Stomach smooth muscle (tissue), 2 donors: ENCODE results near the gene ESRP2.

ENCODE experiments used
- H3K27ac ChIP-seq: one replicate; pipeline ENCODE4 v1.7.0; 2013; ENCODE audit warnings: mild to moderate bottlenecking, low read length, inconsistent platforms
- H3K27me3 ChIP-seq, 2 donors: one replicate each; pipeline ENCODE4 v1.7.0; 2013; ENCODE audit warnings: low read length in 2 of 2; ENCODE audit not compliant: insufficient read depth in 2 of 2, control insufficient read depth in 1 of 2
- H3K36me3 ChIP-seq, 2 donors: one replicate each; pipeline ENCODE4 v1.7.0; 2013; ENCODE audit warnings: low read length in 2 of 2; ENCODE audit not compliant: control insufficient read depth in 2 of 2, insufficient read depth in 2 of 2
- H3K4me1 ChIP-seq: one replicate; pipeline ENCODE4 v1.7.0; 2013; ENCODE audit warnings: low read length; ENCODE audit not compliant: control insufficient read depth, insufficient read depth
- H3K4me3 ChIP-seq, 2 donors: one replicate each; pipeline ENCODE4 v1.7.0; 2013; ENCODE audit warnings: low read length in 2 of 2
- H3K9ac ChIP-seq, 2 donors: one replicate each; pipeline ENCODE4 v1.7.0; 2013; ENCODE audit warnings: low read length in 2 of 2, mild to moderate bottlenecking in 1 of 2
- H3K9me3 ChIP-seq, 2 donors: one replicate each; pipeline ENCODE4 v1.7.0; 2013; ENCODE audit warnings: low read length in 2 of 2; ENCODE audit not compliant: control insufficient read depth in 2 of 2
- donor health status: healthy.
- donor health status: Pancreatic carcinoma.

ESRP2 gene

GRCh38 chr16:68236826-68237242 is 907 bp upstream of the ESRP2 start:
- Histone ChIP-seq H3K4me3 (peak overlapping the region; percentile 84 to 87), H3K9ac (peak overlapping the region; percentile 55 to 76), H3K36me3 (no peaks in the 10 kb centered on the region), H3K27ac (peak overlapping the region; percentile 62), H3K4me1 (peaks cover 31% of the 10 kb centered on the region), H3K9me3 (no peaks in the 10 kb centered on the region), H3K27me3 (no peaks in the 10 kb centered on the region)

- Histone ChIP-seq H3K9ac (peak overlapping the region; percentile 22 to 55), H3K4me3 (peak overlapping the region; percentile 35 to 84), H3K4me1 (peaks cover 31% of the 10 kb centered on the region), H3K27me3 (no peaks in the 10 kb centered on the region), H3K27ac (peak overlapping the region; percentile 62), H3K9me3 (no peaks in the 10 kb centered on the region), H3K36me3 (no peaks in the 10 kb centered on the region)
Measured at GRCh38 chr16:68236137-68236825, 354 bp upstream of the ESRP2 start.

- Histone ChIP-seq H3K4me1 (peaks cover 31% of the 10 kb centered on the region), H3K27me3 (no peaks in the 10 kb centered on the region), H3K9ac (no peak overlapping the region), H3K36me3 (peaks cover 0 to 5% of the 10 kb centered on the region in 2 donors), H3K9me3 (no peaks in the 10 kb centered on the region), H3K4me3 (peak overlapping the region in 1 of 2 donors; percentile 3), H3K27ac (no peak overlapping the region)
Measured at GRCh38 chr16:68235108-68235886, 630 bp downstream of the ESRP2 start.

DNA sequence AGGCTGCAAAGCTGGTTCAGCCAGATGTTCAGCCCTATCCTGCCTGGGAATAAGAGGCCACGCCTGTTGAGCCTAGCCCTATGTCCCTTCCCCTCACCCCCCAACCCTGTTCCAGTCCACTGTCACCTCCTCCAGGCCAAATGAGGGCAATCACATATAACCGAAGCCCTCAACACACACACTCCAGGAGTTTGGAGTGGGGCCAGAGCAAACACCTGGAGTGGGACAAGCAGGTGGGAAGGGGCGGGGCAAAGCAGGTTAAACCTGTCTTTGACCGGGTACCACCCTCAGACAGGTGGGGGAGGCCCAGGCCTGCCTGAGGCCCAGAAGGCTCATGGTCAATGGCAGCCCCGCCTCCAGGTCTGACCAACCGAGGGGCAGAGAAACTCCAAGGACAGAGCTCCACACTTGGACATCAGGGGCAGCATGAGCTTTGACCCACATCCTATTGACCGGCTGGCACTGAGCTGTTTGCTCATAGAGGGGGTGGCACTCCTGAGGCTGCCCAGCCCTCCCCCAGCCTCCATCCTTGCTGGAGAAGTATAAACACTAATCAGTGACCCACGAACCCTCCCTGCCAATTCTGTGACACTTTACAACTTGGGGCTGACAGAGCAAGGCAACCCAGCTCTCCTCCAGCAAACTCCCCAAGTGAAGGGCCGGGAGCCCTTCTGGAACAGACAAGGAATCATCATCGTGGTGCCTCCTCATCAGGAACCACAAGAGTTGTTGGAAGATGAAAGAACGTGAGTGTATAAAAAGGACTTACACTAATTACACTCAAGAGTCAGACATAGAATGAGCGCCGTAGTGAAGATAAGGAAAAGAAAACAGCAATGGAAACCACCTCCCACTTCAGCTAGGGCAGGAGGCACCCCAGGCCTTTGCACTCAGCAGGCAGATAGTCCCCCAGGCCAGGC is 1.5 kb downstream of the ESRP2 start:
- H3K36me3 ChIP-seq = peaks cover 0 to 7% of the 10 kb centered on the region in 2 donors
- no peak overlapping the region for H3K4me3 ChIP-seq
- H3K9ac ChIP-seq = no peak overlapping the region
- peaks cover 31% of the 10 kb centered on the region for H3K4me1 ChIP-seq
- H3K27me3 ChIP-seq = no peaks in the 10 kb centered on the region
- no peaks in the 10 kb centered on the region for H3K9me3 ChIP-seq
- no peak overlapping the region for H3K27ac ChIP-seq

- peaks cover 35% of the 10 kb centered on the region for H3K4me1 ChIP-seq
- H3K9me3 ChIP-seq = no peaks in the 10 kb centered on the region
- peaks cover 0 to 7% of the 10 kb centered on the region in 2 donors for H3K36me3 ChIP-seq
- H3K9ac ChIP-seq = no peak overlapping the region
- no peak overlapping the region for H3K4me3 ChIP-seq
- H3K27ac ChIP-seq = no peak overlapping the region
- H3K27me3 ChIP-seq = no peaks in the 10 kb centered on the region
Measured at GRCh38 chr16:68233835-68234187, 2.1 kb downstream of the ESRP2 start.

DNA sequence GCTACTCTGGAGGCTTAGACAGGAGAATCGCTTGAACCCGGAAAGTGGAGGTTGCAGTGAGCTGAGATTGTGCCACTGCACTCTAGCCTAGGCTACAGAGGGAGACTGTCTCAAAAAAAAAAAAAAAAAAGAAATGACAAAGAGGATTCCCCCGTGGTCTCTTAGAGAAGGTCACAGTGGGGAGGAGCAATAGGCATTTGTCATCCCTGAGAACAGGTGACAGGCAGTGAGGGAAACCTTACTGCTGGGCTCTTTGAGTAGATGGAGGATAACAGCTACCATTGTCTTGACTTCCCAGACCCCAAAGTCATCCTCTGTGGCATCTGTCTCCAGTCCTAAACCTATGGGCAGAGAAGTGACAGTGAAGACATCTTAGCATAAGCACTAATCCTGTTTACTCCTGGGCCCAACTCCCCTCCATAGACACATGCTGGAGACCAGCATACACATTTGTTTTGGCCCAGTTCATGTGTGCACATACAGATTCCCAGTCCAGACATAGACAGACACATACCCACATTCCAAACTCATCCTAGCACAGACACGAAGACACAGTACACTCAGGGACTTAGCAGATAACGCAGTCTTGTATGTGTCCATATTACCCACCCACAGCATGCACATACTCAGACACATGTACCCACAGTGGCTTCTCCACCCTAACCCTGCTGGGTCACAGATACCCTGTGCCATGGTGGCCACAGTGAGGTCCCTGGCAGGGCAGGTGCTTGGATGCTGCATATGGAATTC is 2.7 kb downstream of the ESRP2 start:
- no peak overlapping the region for H3K9ac ChIP-seq
- H3K27me3 ChIP-seq = no peaks in the 10 kb centered on the region
- H3K9me3 ChIP-seq = no peaks in the 10 kb centered on the region
- no peak overlapping the region for H3K27ac ChIP-seq
- H3K4me1 ChIP-seq = peaks cover 32% of the 10 kb centered on the region
- peaks cover 0 to 7% of the 10 kb centered on the region in 2 donors for H3K36me3 ChIP-seq
- H3K4me3 ChIP-seq = no peak overlapping the region

GRCh38 chr16:68232335-68232734 is 3.6 kb downstream of the ESRP2 start:
- H3K9me3 ChIP-seq = no peaks in the 10 kb centered on the region
- H3K27ac ChIP-seq = no peak overlapping the region
- no peak overlapping the region for H3K4me3 ChIP-seq
- H3K36me3 ChIP-seq = peaks cover 0 to 7% of the 10 kb centered on the region in 2 donors
- H3K27me3 ChIP-seq = no peaks in the 10 kb centered on the region
- H3K9ac ChIP-seq = no peak overlapping the region
- peaks cover 29% of the 10 kb centered on the region for H3K4me1 ChIP-seq

DNA sequence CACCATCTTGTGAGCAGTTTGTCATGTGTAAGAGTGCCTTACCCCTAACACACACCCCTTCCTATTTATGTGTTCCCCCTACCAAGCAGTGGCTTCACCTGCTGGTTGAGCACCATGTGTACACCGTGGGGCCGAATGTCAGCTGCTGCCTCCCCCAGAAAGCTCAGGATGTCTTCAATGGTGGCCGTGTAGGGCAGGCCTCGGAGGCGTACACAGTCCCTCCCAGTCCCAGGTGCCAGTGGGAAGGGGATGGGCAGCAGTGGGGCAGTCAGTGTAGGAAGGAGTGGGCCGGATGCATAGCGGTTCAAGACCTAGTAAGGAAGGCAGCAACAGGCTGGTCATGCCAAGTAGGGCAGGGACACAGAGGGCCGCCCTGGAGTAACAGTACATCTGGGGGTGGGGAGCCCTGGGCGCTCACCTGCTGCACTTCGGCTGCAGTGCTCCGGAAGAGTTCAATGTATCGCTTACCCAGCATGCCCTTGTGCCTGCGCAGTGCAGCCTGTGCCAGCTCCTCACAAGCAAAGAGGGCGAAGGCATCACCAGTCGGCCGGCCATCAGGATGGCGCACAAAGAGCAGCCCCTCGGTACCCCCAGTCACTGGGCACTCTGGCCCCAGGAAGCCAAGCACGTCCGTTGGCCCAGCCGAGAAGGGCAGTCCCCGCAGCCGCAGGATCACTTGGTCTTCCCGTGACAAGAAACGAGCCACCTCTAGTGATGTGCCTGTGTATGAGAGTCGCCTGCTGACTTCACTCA is 4.4 kb downstream of the ESRP2 start:
- H3K4me3 ChIP-seq = no peak overlapping the region
- H3K4me1 ChIP-seq = peaks cover 21% of the 10 kb centered on the region
- H3K27me3 ChIP-seq = no peaks in the 10 kb centered on the region
- H3K27ac ChIP-seq = no peak overlapping the region
- no peak overlapping the region for H3K9ac ChIP-seq
- no peaks in the 10 kb centered on the region for H3K9me3 ChIP-seq
- peaks cover 3 to 10% of the 10 kb centered on the region in 2 donors for H3K36me3 ChIP-seq

DNA sequence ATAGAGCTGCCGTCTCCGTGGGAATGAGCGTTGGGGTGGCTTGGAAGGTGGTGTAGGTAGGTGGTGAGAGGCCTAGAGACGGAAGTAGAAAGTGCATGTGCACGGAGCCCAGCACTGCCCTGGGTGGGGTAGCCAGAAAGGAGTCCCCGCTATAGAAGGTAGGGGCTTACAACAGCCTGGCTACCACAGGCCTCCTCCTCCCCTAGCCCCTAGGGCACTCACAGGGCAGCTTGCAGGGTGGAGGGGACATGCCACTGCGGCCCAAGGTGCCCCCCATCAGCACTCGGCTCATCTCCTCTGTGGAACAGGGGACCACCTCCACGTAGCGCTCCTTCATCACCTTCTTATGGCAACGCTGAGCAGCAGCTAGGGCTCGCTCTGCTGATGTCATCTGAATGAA is 5.0 kb downstream of the ESRP2 start:
- Histone ChIP-seq H3K9ac (no peak overlapping the region), H3K9me3 (no peaks in the 10 kb centered on the region), H3K36me3 (peaks cover 7 to 10% of the 10 kb centered on the region in 2 donors), H3K27ac (no peak overlapping the region), H3K4me1 (peaks cover 15% of the 10 kb centered on the region), H3K27me3 (no peaks in the 10 kb centered on the region), H3K4me3 (no peak overlapping the region)
